HepG2 (cell line): ENCODE results near the gene ABCC1. TPM values are rescaled to one million over a fixed set of nuclear protein-coding genes. Genes with fewer than 3 reads are reported as not detected.
A peak's percentile ranks its signal among the peaks of the same experiment; 100 is the strongest.

Experiments used
- AFF4 ChIP-seq: sonication (generic); formaldehyde crosslinking; IDR thresholded peaks from 2 replicates; pipeline ENCODE4 v1.4.0; 2020; ENCODE audit warnings: missing genetic modification reagents
- ATF7-NPFF ChIP-seq: sonication (generic); formaldehyde crosslinking; IDR thresholded peaks from 2 replicates; pipeline ENCODE4 v1.8.1; 2023; ENCODE audit warnings: mild to moderate bottlenecking, low read depth, missing genetic modification reagents, moderate library complexity
- CAMTA2 ChIP-seq: sonication (generic); formaldehyde crosslinking; IDR thresholded peaks from 2 replicates; pipeline ENCODE4 v1.4.0; 2020; ENCODE audit warnings: mild to moderate bottlenecking, missing genetic modification reagents, borderline replicate concordance
- CBFB ChIP-seq: sonication (generic); formaldehyde crosslinking; IDR thresholded peaks from 2 replicates; pipeline ENCODE4 v1.4.0; 2020; ENCODE audit warnings: missing genetic modification reagents
- DR1 ChIP-seq: sonication (generic); formaldehyde crosslinking; IDR thresholded peaks from 2 replicates; pipeline ENCODE4 v1.8.0; 2021; ENCODE audit warnings: mild to moderate bottlenecking, missing genetic modification reagents, inconsistent platforms
- FOXC1 ChIP-seq: sonication (generic); formaldehyde crosslinking; IDR thresholded peaks from 2 replicates; pipeline ENCODE4 v1.8.0; 2022; ENCODE audit warnings: mild to moderate bottlenecking, missing genetic modification reagents, borderline replicate concordance
- ISL2 ChIP-seq: sonication (generic); formaldehyde crosslinking; IDR thresholded peaks from 2 replicates; pipeline ENCODE4 v1.5.0; 2020; ENCODE audit warnings: missing genetic modification reagents
- KAT2B ChIP-seq: fragments of 150-350 bp; IDR thresholded peaks from 2 replicates; pipeline ENCODE4 v1.6.1; 2014; ENCODE audit warnings: low read depth, low read length, borderline replicate concordance
- KDM3A ChIP-seq: IDR thresholded peaks from 2 replicates; pipeline ENCODE4 v1.6.1; 2018; ENCODE audit warnings: low read depth, missing compliant biosample characterization
- MYC ChIP-seq: sonication (generic); formaldehyde crosslinking; IDR thresholded peaks from 2 replicates; pipeline ENCODE4 v1.9.0; 2021; ENCODE audit warnings: missing genetic modification reagents, borderline replicate concordance
- PCBP1 ChIP-seq: fragments of 200-400 bp; formaldehyde crosslinking; IDR thresholded peaks from 2 replicates; pipeline ENCODE4 v1.6.1; 2017; ENCODE audit warnings: mild to moderate bottlenecking, low read depth, low read length, borderline replicate concordance
- SKIL ChIP-seq: sonication (generic); formaldehyde crosslinking; IDR thresholded peaks from 2 replicates; pipeline ENCODE4 v1.8.0; 2022; ENCODE audit warnings: missing genetic modification reagents, mild to moderate bottlenecking, moderate library complexity, borderline replicate concordance
- SNAI1 ChIP-seq: sonication (generic); formaldehyde crosslinking; IDR thresholded peaks from 2 replicates; pipeline ENCODE4 v1.5.0; 2020; ENCODE audit warnings: mild to moderate bottlenecking, missing genetic modification reagents, borderline replicate concordance
- ZNF225 ChIP-seq: sonication (generic); formaldehyde crosslinking; IDR thresholded peaks from 2 replicates; pipeline ENCODE4 v1.4.0; 2020; ENCODE audit warnings: mild to moderate bottlenecking, missing genetic modification reagents
- ZNF253 ChIP-seq: sonication (generic); formaldehyde crosslinking; IDR thresholded peaks from 2 replicates; pipeline ENCODE4 v1.8.0; 2022; ENCODE audit warnings: mild to moderate bottlenecking, missing genetic modification reagents, borderline replicate concordance
- ZNF441 ChIP-seq: sonication (generic); formaldehyde crosslinking; IDR thresholded peaks from 2 replicates; pipeline ENCODE4 v1.7.0; 2021; ENCODE audit warnings: missing genetic modification reagents, borderline replicate concordance
- ZNF616 ChIP-seq: sonication (generic); formaldehyde crosslinking; IDR thresholded peaks from 2 replicates; pipeline ENCODE4 v1.5.0; 2020; ENCODE audit warnings: low read depth, mild to moderate bottlenecking, missing genetic modification reagents
- ZNF629 ChIP-seq: sonication (generic); formaldehyde crosslinking; conservative IDR thresholded peaks from 2 replicates; pipeline ENCODE4 v1.5.0; 2020; ENCODE audit warnings: missing genetic modification reagents
- ZNF710 ChIP-seq: sonication (generic); formaldehyde crosslinking; IDR thresholded peaks from 2 replicates; pipeline ENCODE4 v1.5.0; 2020; ENCODE audit warnings: mild to moderate bottlenecking, missing genetic modification reagents, borderline replicate concordance
- polyA plus RNA-seq, 8 experiments: library from polyadenylated mRNA; depleted of rRNA in 3 of 8; stranded (reverse) in 7 of 8; unstranded in 1 of 8; fragments of >200 nt; fragmentation: Illumina TruSeq in 4 of 8; extraction: Trizol in 4 of 8; gene quantifications; 2 replicates each; pipeline versions ENCODE4 v1.2.1 to v1.2.3, GENCODE V29; 2011 to 2016; ENCODE audit warnings: low read depth in 4 of 8, missing spikeins in 1 of 8, mixed read lengths in 1 of 8; ENCODE audit not compliant: insufficient read depth in 1 of 8
- total RNA-seq, 5 experiments: library from RNA; depleted of rRNA; stranded (reverse); fragments of >200 nt; fragmentation: Illumina TruSeq; extraction: Trizol; gene quantifications; 2 replicates each; pipeline ENCODE4 v1.2.3, GENCODE V29; 2016; ENCODE audit warnings: low read depth in 1 of 5
- TF ChIP-seq, protein P1 (sequence below): sonication (generic); formaldehyde crosslinking; IDR thresholded peaks from 2 replicates; pipeline ENCODE4 v1.4.0; 2020; ENCODE audit warnings: missing genetic modification reagents

ABCC1 gene
- total and polyA plus RNA-seq, 2 of the 13 experiments (the other 11 are each of a cell fraction or from before 2014, with no cell fraction given) = 13.0 to 30.6 TPM

DNA sequence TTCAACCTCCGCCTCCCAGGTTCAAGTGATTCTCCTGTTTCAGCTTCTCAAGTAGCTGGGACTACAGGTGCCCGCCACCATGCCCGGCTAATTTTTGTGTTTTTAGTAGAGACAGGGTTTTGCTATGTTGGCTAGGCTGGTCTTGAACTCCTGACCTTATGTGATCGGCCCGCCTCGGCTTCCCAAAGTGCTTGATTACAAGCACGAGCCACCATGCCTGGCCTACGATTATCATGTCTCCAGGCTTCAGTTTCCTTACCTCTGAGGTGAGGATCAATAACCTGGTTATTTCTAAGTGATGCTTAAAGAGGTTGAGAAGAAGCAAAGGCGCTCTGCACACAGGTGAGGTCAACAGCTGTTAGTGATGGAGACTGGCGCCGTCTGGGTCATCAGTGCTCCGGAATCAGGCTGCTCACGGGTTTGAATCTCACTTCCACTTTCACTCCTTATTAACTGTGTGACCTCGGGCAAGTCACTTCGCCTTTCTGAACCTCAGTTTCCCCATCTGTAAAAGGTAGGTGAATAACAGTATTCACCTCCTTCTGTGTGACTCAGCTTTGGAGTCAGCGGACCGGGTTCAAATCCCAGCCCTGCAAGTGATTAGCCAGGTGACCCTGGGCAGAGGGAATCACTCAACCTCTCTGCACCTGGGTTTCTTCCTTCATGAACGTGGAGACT is 745 bp upstream of the ABCC1 start (continued):
- TF ChIP-seq SKIL = no peak
- no peak; the same call in 1 of the 2 replicates for TF ChIP-seq CBFB (CRISPR knock-in tag)
- no peak for TF ChIP-seq ZNF441
- no peak for TF ChIP-seq ZNF629 (CRISPR knock-in tag)
- TF ChIP-seq ZNF225 = no peak
- no peak; the same call in 1 of the 2 replicates for TF ChIP-seq ISL2 (CRISPR knock-in tag)
- no peak for TF ChIP-seq PCBP1
- TF ChIP-seq FOXC1 (CRISPR knock-in tag) = no peak
- TF ChIP-seq, protein P1, sequence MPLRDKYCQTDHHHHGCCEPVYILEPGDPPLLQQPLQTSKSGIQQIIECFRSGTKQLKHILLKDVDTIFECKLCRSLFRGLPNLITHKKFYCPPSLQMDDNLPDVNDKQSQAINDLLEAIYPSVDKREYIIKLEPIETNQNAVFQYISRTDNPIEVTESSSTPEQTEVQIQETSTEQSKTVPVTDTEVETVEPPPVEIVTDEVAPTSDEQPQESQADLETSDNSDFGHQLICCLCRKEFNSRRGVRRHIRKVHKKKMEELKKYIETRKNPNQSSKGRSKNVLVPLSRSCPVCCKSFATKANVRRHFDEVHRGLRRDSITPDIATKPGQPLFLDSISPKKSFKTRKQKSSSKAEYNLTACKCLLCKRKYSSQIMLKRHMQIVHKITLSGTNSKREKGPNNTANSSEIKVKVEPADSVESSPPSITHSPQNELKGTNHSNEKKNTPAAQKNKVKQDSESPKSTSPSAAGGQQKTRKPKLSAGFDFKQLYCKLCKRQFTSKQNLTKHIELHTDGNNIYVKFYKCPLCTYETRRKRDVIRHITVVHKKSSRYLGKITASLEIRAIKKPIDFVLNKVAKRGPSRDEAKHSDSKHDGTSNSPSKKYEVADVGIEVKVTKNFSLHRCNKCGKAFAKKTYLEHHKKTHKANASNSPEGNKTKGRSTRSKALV (CRISPR knock-in tag) = no peak
- TF ChIP-seq KAT2B = no peak
- TF ChIP-seq ZNF616 = no peak
- TF ChIP-seq MYC (CRISPR knock-in tag) = no peak
- TF ChIP-seq DR1 = no peak
- TF ChIP-seq ATF7-NPFF (CRISPR knock-in tag) = 0 out of 2 replicates have a peak, but pooled peaks have one; percentile 17
- no peak for TF ChIP-seq SNAI1 (CRISPR knock-in tag)
- TF ChIP-seq CAMTA2 (CRISPR knock-in tag) = no peak
- TF ChIP-seq AFF4 = no peak
- 0 out of 2 replicates have a peak, but pooled peaks have one; percentile 6 for TF ChIP-seq ZNF253 (CRISPR knock-in tag)
- no peak for TF ChIP-seq ZNF710 (CRISPR knock-in tag)
- TF ChIP-seq KDM3A = no peak
